ENCODE data around the gene PARD3B.

PARD3B gene

GRCh38 chr2:204850581-204850980 lies 305.3 kb downstream of the PARD3B start:
- H3K4me1 ChIP-seq (ENCODE audit: control insufficient read depth in 1 of 2, insufficient read depth in 2 of 2, low read length in 2 of 2), result no peaks in the 10 kb centered on the region
- no peaks in the 10 kb centered on the region for H3K36me3 ChIP-seq (ENCODE audit: control insufficient read depth in 1 of 2, insufficient read depth in 2 of 2, low read length in 2 of 2)
- H3K27ac ChIP-seq (ENCODE audit: low read length), result no peak overlapping the region
- no peaks in the 10 kb centered on the region for H3K27me3 ChIP-seq (ENCODE audit: low read depth, low read length)
- no peak overlapping the region for H3K4me3 ChIP-seq (ENCODE audit: low read depth in 1 of 2, low read length in 2 of 2)
- H3K9me3 ChIP-seq (ENCODE audit: control insufficient read depth in 1 of 2, low read length in 2 of 2), result no peaks in the 10 kb centered on the region

- no peak overlapping the region for H3K4me3 ChIP-seq (ENCODE audit: low read depth in 1 of 2, low read length in 2 of 2)
Measured at GRCh38 chr2:204853905-204854304, 308.6 kb downstream of the PARD3B start.

GRCh38 chr2:204860274-204860673 lies 315.0 kb downstream of the PARD3B start:
- Histone ChIP-seq H3K27me3 (ENCODE audit: low read depth, low read length) (no peaks in the 10 kb centered on the region), H3K27ac (ENCODE audit: low read length) (no peak overlapping the region), H3K4me1 (ENCODE audit: control insufficient read depth in 1 of 2, insufficient read depth in 2 of 2, low read length in 2 of 2) (peaks cover 0 to 7% of the 10 kb centered on the region in 2 donors), H3K4me3 (ENCODE audit: low read depth in 1 of 2, low read length in 2 of 2) (no peak overlapping the region), H3K36me3 (ENCODE audit: control insufficient read depth in 1 of 2, insufficient read depth in 2 of 2, low read length in 2 of 2) (no peaks in the 10 kb centered on the region), H3K9me3 (ENCODE audit: control insufficient read depth in 1 of 2, low read length in 2 of 2) (no peaks in the 10 kb centered on the region)

More at GRCh38 chr2:204853905-204854304, 308.6 kb downstream of the PARD3B start:
- Histone ChIP-seq H3K9me3 (ENCODE audit: control insufficient read depth in 1 of 2, low read length in 2 of 2) (no peaks in the 10 kb centered on the region), H3K27me3 (ENCODE audit: low read depth, low read length) (no peaks in the 10 kb centered on the region), H3K36me3 (ENCODE audit: control insufficient read depth in 1 of 2, insufficient read depth in 2 of 2, low read length in 2 of 2) (no peaks in the 10 kb centered on the region), H3K27ac (ENCODE audit: low read length) (peak overlapping the region; percentile 14), H3K4me1 (ENCODE audit: control insufficient read depth in 1 of 2, insufficient read depth in 2 of 2, low read length in 2 of 2) (no peaks in the 10 kb centered on the region)

- H3K4me3 ChIP-seq (ENCODE audit: low read depth in 1 of 2, low read length in 2 of 2), result no peak overlapping the region
- H3K36me3 ChIP-seq (ENCODE audit: control insufficient read depth in 1 of 2, insufficient read depth in 2 of 2, low read length in 2 of 2), result no peaks in the 10 kb centered on the region
- H3K27me3 ChIP-seq (ENCODE audit: low read depth, low read length), result no peaks in the 10 kb centered on the region
- H3K4me1 ChIP-seq (ENCODE audit: control insufficient read depth in 1 of 2, insufficient read depth in 2 of 2, low read length in 2 of 2), result peaks cover 0 to 8% of the 10 kb centered on the region in 2 donors
- H3K9me3 ChIP-seq (ENCODE audit: control insufficient read depth in 1 of 2, low read length in 2 of 2), result no peaks in the 10 kb centered on the region
- H3K27ac ChIP-seq (ENCODE audit: low read length), result no peak overlapping the region
Measured at GRCh38 chr2:204862809-204863208, 317.5 kb downstream of the PARD3B start.

GRCh38 chr2:204863336-204863735 lies 318.1 kb downstream of the PARD3B start:
- no peaks in the 10 kb centered on the region for H3K27me3 ChIP-seq (ENCODE audit: low read depth, low read length)

GRCh38 chr2:204869132-204869823 lies 324.0 kb downstream of the PARD3B start:
- H3K27ac ChIP-seq (ENCODE audit: low read length), result no peak overlapping the region
- H3K9me3 ChIP-seq (ENCODE audit: control insufficient read depth in 1 of 2, low read length in 2 of 2), result no peaks in the 10 kb centered on the region
- H3K36me3 ChIP-seq (ENCODE audit: control insufficient read depth in 1 of 2, insufficient read depth in 2 of 2, low read length in 2 of 2), result no peaks in the 10 kb centered on the region
- H3K4me3 ChIP-seq (ENCODE audit: low read depth in 1 of 2, low read length in 2 of 2), result no peak overlapping the region
- peaks cover 6 to 19% of the 10 kb centered on the region in 2 donors for H3K4me1 ChIP-seq (ENCODE audit: control insufficient read depth in 1 of 2, insufficient read depth in 2 of 2, low read length in 2 of 2)
- H3K27me3 ChIP-seq (ENCODE audit: low read depth, low read length), result no peaks in the 10 kb centered on the region

More at GRCh38 chr2:204863336-204863735, 318.1 kb downstream of the PARD3B start:
- peaks cover 0 to 10% of the 10 kb centered on the region in 2 donors for H3K4me1 ChIP-seq (ENCODE audit: control insufficient read depth in 1 of 2, insufficient read depth in 2 of 2, low read length in 2 of 2)
- no peak overlapping the region for H3K27ac ChIP-seq (ENCODE audit: low read length)
- no peaks in the 10 kb centered on the region for H3K9me3 ChIP-seq (ENCODE audit: control insufficient read depth in 1 of 2, low read length in 2 of 2)
- H3K4me3 ChIP-seq (ENCODE audit: low read depth in 1 of 2, low read length in 2 of 2), result no peak overlapping the region
- H3K36me3 ChIP-seq (ENCODE audit: control insufficient read depth in 1 of 2, insufficient read depth in 2 of 2, low read length in 2 of 2), result no peaks in the 10 kb centered on the region

GRCh38 chr2:204870053-204870452 lies 324.8 kb downstream of the PARD3B start:
- Histone ChIP-seq H3K4me3 (ENCODE audit: low read depth in 1 of 2, low read length in 2 of 2) (peak overlapping the region in 1 of 2 donors; percentile 18), H3K9me3 (ENCODE audit: control insufficient read depth in 1 of 2, low read length in 2 of 2) (no peaks in the 10 kb centered on the region), H3K27ac (ENCODE audit: low read length) (no peak overlapping the region), H3K36me3 (ENCODE audit: control insufficient read depth in 1 of 2, insufficient read depth in 2 of 2, low read length in 2 of 2) (no peaks in the 10 kb centered on the region), H3K4me1 (ENCODE audit: control insufficient read depth in 1 of 2, insufficient read depth in 2 of 2, low read length in 2 of 2) (peaks cover 6 to 19% of the 10 kb centered on the region in 2 donors), H3K27me3 (ENCODE audit: low read depth, low read length) (no peaks in the 10 kb centered on the region)

GRCh38 chr2:204871231-204871953 lies 326.1 kb downstream of the PARD3B start:
- H3K36me3 ChIP-seq (ENCODE audit: control insufficient read depth in 1 of 2, insufficient read depth in 2 of 2, low read length in 2 of 2), result no peaks in the 10 kb centered on the region
- H3K4me1 ChIP-seq (ENCODE audit: control insufficient read depth in 1 of 2, insufficient read depth in 2 of 2, low read length in 2 of 2), result peaks cover 6 to 19% of the 10 kb centered on the region in 2 donors
- no peaks in the 10 kb centered on the region for H3K9me3 ChIP-seq (ENCODE audit: control insufficient read depth in 1 of 2, low read length in 2 of 2)
- H3K27ac ChIP-seq (ENCODE audit: low read length), result no peak overlapping the region
- H3K27me3 ChIP-seq (ENCODE audit: low read depth, low read length), result no peaks in the 10 kb centered on the region
- no peak overlapping the region for H3K4me3 ChIP-seq (ENCODE audit: low read depth in 1 of 2, low read length in 2 of 2)

GRCh38 chr2:204876311-204876710 lies 331.0 kb downstream of the PARD3B start:
- H3K27me3 ChIP-seq (ENCODE audit: low read depth, low read length), result no peaks in the 10 kb centered on the region
- peaks cover 4 to 7% of the 10 kb centered on the region in 2 donors for H3K4me1 ChIP-seq (ENCODE audit: control insufficient read depth in 1 of 2, insufficient read depth in 2 of 2, low read length in 2 of 2)
- no peak overlapping the region for H3K4me3 ChIP-seq (ENCODE audit: low read depth in 1 of 2, low read length in 2 of 2)
- H3K9me3 ChIP-seq (ENCODE audit: control insufficient read depth in 1 of 2, low read length in 2 of 2), result no peaks in the 10 kb centered on the region
- H3K36me3 ChIP-seq (ENCODE audit: control insufficient read depth in 1 of 2, insufficient read depth in 2 of 2, low read length in 2 of 2), result no peaks in the 10 kb centered on the region
- H3K27ac ChIP-seq (ENCODE audit: low read length), result no peak overlapping the region

GRCh38 chr2:204877691-204878090 lies 332.4 kb downstream of the PARD3B start:
- Histone ChIP-seq H3K4me1 (ENCODE audit: control insufficient read depth in 1 of 2, insufficient read depth in 2 of 2, low read length in 2 of 2) (peaks cover 5 to 18% of the 10 kb centered on the region in 2 donors), H3K9me3 (ENCODE audit: control insufficient read depth in 1 of 2, low read length in 2 of 2) (no peaks in the 10 kb centered on the region), H3K36me3 (ENCODE audit: control insufficient read depth in 1 of 2, insufficient read depth in 2 of 2, low read length in 2 of 2) (no peaks in the 10 kb centered on the region), H3K4me3 (ENCODE audit: low read depth in 1 of 2, low read length in 2 of 2) (no peak overlapping the region), H3K27ac (ENCODE audit: low read length) (no peak overlapping the region), H3K27me3 (ENCODE audit: low read depth, low read length) (no peaks in the 10 kb centered on the region)

GRCh38 chr2:204880928-204881327 lies 335.7 kb downstream of the PARD3B start:
- no peak overlapping the region for H3K27ac ChIP-seq (ENCODE audit: low read length)
- H3K36me3 ChIP-seq (ENCODE audit: control insufficient read depth in 1 of 2, insufficient read depth in 2 of 2, low read length in 2 of 2), result no peaks in the 10 kb centered on the region
- no peaks in the 10 kb centered on the region for H3K9me3 ChIP-seq (ENCODE audit: control insufficient read depth in 1 of 2, low read length in 2 of 2)
- no peaks in the 10 kb centered on the region for H3K27me3 ChIP-seq (ENCODE audit: low read depth, low read length)
- H3K4me3 ChIP-seq (ENCODE audit: low read depth in 1 of 2, low read length in 2 of 2), result no peak overlapping the region
- peaks cover 5 to 21% of the 10 kb centered on the region in 2 donors for H3K4me1 ChIP-seq (ENCODE audit: control insufficient read depth in 1 of 2, insufficient read depth in 2 of 2, low read length in 2 of 2)
